ENCODE data around the gene EXOC4. TPM values are rescaled to one million over a fixed set of nuclear protein-coding genes. Genes with fewer than 3 reads are reported as not detected.

The EXOC4 gene
- total RNA-seq, 1 donor from 2014 or later, result 103 TPM

DNA sequence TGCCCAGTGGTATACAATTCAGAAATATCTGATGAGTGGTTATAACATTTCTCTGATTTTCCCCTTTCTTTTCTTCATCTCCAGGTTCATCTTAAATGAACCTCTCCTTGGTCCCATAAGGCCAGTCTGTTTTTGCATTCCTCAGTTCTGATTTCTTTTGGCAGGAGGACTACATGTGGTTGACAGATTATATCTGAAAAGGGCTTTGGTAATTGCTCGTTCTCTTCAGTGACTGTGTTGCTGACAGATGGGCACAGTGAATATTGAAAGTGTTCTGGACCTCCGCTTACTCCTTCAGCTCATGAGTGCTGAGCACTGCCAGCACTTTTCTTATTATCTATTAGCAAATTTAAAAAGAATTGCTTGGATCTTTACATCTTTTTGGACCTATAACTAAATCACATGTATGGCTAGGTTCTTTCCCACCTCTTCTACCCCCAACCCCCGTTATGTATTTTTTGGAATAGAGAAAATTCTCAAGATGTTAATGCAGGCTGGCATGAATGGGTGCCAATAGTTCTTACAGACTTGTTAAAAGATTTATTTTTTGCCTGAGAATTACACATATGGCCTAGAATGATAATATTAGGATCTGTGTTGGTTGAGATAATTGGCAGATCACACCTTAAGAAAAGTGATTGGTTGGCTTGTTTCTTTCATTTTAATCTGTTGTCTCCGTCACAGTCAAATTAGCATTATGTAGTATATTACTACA is 323.0 kb downstream of the EXOC4 start:
- DNase-seq (no peak), ATAC-seq (ENCODE audit: low read depth) (no peak)
- Mint-ChIP-seq H3K4me3 (no peak overlapping the region), H3K27ac (no peak overlapping the region), H3K27me3 (no peaks in the 10 kb centered on the region), H3K4me1 (no peaks in the 10 kb centered on the region), H3K9me3 (no peaks in the 10 kb centered on the region), H3K36me3 (ENCODE audit: low read depth) (peaks cover 17% of the 10 kb centered on the region)
- TF ChIP-seq, protein P1, sequence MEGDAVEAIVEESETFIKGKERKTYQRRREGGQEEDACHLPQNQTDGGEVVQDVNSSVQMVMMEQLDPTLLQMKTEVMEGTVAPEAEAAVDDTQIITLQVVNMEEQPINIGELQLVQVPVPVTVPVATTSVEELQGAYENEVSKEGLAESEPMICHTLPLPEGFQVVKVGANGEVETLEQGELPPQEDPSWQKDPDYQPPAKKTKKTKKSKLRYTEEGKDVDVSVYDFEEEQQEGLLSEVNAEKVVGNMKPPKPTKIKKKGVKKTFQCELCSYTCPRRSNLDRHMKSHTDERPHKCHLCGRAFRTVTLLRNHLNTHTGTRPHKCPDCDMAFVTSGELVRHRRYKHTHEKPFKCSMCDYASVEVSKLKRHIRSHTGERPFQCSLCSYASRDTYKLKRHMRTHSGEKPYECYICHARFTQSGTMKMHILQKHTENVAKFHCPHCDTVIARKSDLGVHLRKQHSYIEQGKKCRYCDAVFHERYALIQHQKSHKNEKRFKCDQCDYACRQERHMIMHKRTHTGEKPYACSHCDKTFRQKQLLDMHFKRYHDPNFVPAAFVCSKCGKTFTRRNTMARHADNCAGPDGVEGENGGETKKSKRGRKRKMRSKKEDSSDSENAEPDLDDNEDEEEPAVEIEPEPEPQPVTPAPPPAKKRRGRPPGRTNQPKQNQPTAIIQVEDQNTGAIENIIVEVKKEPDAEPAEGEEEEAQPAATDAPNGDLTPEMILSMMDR (IDR thresholded peaks at IDR 0.05), result no peak
- ChIA-PET CTCF (no interaction called here), POLR2A (no interaction called here)
- intact Hi-C loops (cut with micrococcal nuclease), result no loop called here

DNA sequence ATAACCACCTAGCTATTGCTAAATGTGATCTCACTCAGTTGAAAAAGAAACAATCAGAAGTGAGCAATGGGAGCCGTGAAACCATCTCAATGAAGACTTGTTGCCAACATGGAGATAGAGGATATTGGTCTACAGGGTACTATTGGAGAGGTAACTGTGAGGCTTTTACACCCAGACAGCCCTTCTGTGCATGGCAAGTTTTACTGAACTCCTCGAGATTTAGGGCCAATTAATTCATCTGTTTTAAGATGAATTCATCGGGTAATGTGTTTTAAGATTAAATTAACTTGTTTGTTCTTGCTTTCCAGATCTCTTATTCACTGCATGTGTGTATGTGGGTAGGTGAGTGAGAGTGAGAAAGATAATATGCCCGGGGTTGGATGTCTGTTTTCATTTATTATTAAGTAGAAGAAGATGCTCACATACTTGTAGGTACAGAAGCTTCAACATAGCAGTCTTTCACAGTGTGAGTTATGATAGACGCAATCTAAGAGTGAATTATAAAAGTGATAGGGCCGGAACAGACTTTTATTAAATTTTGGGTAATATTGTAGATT is 323.8 kb downstream of the EXOC4 start:
- H3K27ac Mint-ChIP-seq, result no peak overlapping the region
- H3K4me3 Mint-ChIP-seq, result no peak overlapping the region
- H3K4me1 Mint-ChIP-seq, result no peaks in the 10 kb centered on the region
- DNase-seq (no peak), ATAC-seq (ENCODE audit: low read depth) (no peak)
- intact Hi-C loops (cut with micrococcal nuclease), result no loop called here
- TF ChIP-seq, protein P1 (IDR thresholded peaks at IDR 0.05), result no peak
- H3K36me3 Mint-ChIP-seq (ENCODE audit: low read depth), result peaks cover 17% of the 10 kb centered on the region
- no peaks in the 10 kb centered on the region for H3K9me3 Mint-ChIP-seq
- H3K27me3 Mint-ChIP-seq, result no peaks in the 10 kb centered on the region
- POLR2A ChIA-PET, result no interaction called here
- CTCF ChIA-PET, result no interaction called here

DNA sequence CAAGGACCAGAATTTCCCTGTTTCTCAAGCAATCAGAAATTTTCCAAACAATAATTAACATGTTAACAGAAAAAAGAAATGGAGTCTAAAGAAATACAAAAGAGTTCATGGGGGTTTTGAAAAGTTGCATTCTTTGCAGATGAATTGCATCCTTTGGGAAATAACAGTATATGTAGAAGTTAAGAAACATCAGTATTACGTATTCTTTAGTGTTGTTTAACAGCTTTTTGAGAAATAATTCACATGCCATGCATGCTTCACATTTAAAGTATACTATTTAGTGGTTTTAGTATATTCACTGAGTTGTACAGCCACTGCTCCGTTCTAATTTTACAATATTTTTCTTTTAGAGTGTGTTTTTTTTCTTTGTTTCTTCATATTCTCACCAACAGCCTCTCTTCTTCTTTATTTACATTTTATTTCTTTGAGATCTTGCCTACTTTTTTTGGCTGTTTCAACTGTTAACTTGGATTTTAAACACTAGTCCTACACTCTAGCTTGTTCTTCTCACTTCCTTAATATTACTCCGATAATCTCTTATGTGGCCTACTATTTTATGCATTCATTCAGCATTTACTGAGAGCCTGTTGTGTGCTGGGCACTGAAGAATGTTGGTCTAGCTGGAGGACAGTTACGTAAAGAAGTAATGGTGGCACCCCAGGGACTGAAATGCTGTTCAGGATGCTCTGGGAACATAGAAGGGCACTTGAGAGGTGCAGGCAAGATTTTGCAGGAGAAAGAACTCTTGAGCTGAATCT is 330.1 kb downstream of the EXOC4 start:
- TF ChIP-seq, protein P1 (IDR thresholded peaks at IDR 0.05), result no peak
- ATAC-seq (ENCODE audit: low read depth) (no peak), DNase-seq (no peak)
- Mint-ChIP-seq H3K9me3 (peaks cover 5% of the 10 kb centered on the region), H3K27ac (no peak overlapping the region), H3K27me3 (no peaks in the 10 kb centered on the region), H3K4me3 (no peak overlapping the region), H3K36me3 (ENCODE audit: low read depth) (peaks cover 18% of the 10 kb centered on the region), H3K4me1 (peaks cover 10% of the 10 kb centered on the region)
- ChIA-PET CTCF (no interaction called here), POLR2A (no interaction called here)
- intact Hi-C loops (cut with micrococcal nuclease), result no loop called here

DNA sequence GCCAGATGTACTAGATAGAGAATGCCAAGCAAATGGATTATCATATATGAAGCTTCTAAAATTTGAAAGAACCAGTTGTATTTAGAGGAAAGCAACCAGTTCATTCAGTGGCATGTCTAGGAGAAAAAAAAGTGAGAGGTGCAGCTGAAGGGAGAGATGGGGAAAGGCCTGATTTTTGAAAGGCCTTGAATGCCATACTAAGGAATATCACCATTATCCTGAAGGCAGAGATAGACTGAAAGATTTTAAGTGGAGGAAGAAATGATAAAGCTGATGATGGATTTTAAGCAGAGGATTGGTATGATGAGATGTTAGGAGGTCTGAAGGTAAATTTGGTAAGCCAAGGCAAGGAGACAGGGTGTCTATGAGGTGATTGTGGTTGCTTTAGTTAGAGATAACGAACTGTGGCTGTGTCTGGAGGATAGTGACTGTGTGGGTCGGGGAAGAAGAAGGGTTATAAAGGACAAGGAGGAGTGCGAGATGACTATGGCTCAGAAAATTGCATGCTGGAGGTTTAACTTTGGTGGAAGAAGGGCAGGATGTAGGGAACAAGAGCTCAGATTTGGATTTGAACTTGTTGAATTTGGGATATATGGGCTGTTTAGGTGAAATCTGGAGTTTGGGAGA is 330.8 kb downstream of the EXOC4 start:
- H3K4me1 Mint-ChIP-seq, result peaks cover 10% of the 10 kb centered on the region
- intact Hi-C loops (cut with micrococcal nuclease), result no loop called here
- peaks cover 5% of the 10 kb centered on the region for H3K9me3 Mint-ChIP-seq
- TF ChIP-seq, protein P1 (IDR thresholded peaks at IDR 0.05), result no peak
- H3K36me3 Mint-ChIP-seq (ENCODE audit: low read depth), result peaks cover 18% of the 10 kb centered on the region
- DNase-seq (no peak), ATAC-seq (ENCODE audit: low read depth) (no peak)
- CTCF ChIA-PET, result no interaction called here
- H3K27me3 Mint-ChIP-seq, result no peaks in the 10 kb centered on the region
- H3K27ac Mint-ChIP-seq, result no peak overlapping the region
- POLR2A ChIA-PET, result no interaction called here
- H3K4me3 Mint-ChIP-seq, result no peak overlapping the region

Measured in activated B cell treated with CpG ODN at 0.5 μM for 24 hours (primary cell).